K562 (cell line): ENCODE measurements around the gene LANCL3. TPM values are rescaled to one million over a fixed set of nuclear protein-coding genes. Genes with fewer than 3 reads are reported as not detected.

Experiments
- ELF4 ChIP-seq: fragments of 450-650 bp; formaldehyde crosslinking; IDR thresholded peaks from 2 replicates; pipeline ENCODE4 v1.4.0; 2022; ENCODE audit warnings: missing genetic modification characterization
- NRF1 ChIP-seq, 2 experiments: fragments of 450-650 bp; IDR thresholded peaks in 1 of 2; conservative IDR thresholded peaks in 1 of 2; 2 replicates each; pipeline ENCODE4 v1.6.1; 2014; ENCODE audit warnings: mild to moderate bottlenecking in 2 of 2
- ZNF717 ChIP-seq: fragments of 250-450 bp; sonication (Bioruptor Pico); IDR thresholded peaks from 2 replicates; pipeline ENCODE4 v1.5.0; 2021
- polyA plus RNA-seq, 8 experiments: library from polyadenylated mRNA; depleted of rRNA in 4 of 8; stranded (reverse) in 5 of 8; unstranded in 3 of 8; fragments of >200 nt; fragmentation: Nextera tagmentation in 2 of 8; fragmentation: Illumina TruSeq in 1 of 8; extraction: Ambion mirVana in 2 of 8; extraction: Trizol in 1 of 8; gene quantifications; 2 replicates each; pipeline versions ENCODE4 v1.2.1 to v1.2.3, GENCODE V29; 2011 to 2014; ENCODE audit warnings: inconsistent platforms in 1 of 8, missing spikeins in 1 of 8
- total RNA-seq, 7 experiments: library from RNA; depleted of rRNA in 6 of 7; stranded (reverse); fragments of >200 nt in 6 of 7; fragmentation: Illumina TruSeq in 2 of 7; extraction: Trizol in 2 of 7; gene quantifications; 2 replicates each; pipeline versions ENCODE4 v1.2.1 to v1.2.3, GENCODE V29; 2011 to 2021; ENCODE audit warnings: low replicate concordance in 1 of 7
- TF ChIP-seq, protein P1 (sequence below): sonication (generic); formaldehyde crosslinking; IDR thresholded peaks from 2 replicates; pipeline ENCODE4 v1.8.0; 2022; ENCODE audit warnings: mild to moderate bottlenecking, missing genetic modification reagents
- TF ChIP-seq, protein P2 (sequence below): sonication (generic); formaldehyde crosslinking; IDR thresholded peaks from 2 replicates; pipeline ENCODE4 v1.8.0; 2023; ENCODE audit warnings: mild to moderate bottlenecking, missing genetic modification reagents
- TF ChIP-seq, protein P3 (sequence below): fragments of 250-450 bp; sonication (Bioruptor Pico); IDR thresholded peaks from 2 replicates; pipeline ENCODE4 v1.4.0; 2020; ENCODE audit warnings: mild to moderate bottlenecking, moderate library complexity
- TF ChIP-seq, protein P4 (sequence below): fragments of 250-450 bp; sonication (Bioruptor Pico); IDR thresholded peaks from 2 replicates; pipeline ENCODE4 v1.5.0; 2021

Gene LANCL3
- total and polyA plus RNA-seq, 9 of the 15 experiments (the other 6 are each of a cell fraction or from before 2014, with no cell fraction given), result 0.41 to 1.5 (median 0.58) TPM

DNA sequence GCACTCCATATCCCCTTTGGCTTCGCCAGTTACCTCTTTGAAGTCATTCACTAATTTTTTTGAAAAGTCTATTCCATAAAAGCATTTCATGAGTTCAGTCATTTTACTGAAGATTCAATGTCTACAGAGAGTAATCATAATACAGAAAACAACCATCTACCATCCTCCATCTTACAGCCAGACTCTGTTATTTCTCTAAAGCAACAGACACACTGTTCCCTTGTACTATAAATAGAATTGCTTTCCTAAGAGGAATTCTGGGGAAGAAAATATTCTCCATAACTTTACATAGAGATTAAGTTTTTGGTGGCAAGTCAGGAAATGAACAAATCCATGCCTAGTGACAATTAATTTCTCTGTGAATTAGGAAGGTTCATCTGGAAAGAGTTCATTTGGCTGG is 151.1 kb downstream of the LANCL3 start (continued):
- TF ChIP-seq, protein P1, sequence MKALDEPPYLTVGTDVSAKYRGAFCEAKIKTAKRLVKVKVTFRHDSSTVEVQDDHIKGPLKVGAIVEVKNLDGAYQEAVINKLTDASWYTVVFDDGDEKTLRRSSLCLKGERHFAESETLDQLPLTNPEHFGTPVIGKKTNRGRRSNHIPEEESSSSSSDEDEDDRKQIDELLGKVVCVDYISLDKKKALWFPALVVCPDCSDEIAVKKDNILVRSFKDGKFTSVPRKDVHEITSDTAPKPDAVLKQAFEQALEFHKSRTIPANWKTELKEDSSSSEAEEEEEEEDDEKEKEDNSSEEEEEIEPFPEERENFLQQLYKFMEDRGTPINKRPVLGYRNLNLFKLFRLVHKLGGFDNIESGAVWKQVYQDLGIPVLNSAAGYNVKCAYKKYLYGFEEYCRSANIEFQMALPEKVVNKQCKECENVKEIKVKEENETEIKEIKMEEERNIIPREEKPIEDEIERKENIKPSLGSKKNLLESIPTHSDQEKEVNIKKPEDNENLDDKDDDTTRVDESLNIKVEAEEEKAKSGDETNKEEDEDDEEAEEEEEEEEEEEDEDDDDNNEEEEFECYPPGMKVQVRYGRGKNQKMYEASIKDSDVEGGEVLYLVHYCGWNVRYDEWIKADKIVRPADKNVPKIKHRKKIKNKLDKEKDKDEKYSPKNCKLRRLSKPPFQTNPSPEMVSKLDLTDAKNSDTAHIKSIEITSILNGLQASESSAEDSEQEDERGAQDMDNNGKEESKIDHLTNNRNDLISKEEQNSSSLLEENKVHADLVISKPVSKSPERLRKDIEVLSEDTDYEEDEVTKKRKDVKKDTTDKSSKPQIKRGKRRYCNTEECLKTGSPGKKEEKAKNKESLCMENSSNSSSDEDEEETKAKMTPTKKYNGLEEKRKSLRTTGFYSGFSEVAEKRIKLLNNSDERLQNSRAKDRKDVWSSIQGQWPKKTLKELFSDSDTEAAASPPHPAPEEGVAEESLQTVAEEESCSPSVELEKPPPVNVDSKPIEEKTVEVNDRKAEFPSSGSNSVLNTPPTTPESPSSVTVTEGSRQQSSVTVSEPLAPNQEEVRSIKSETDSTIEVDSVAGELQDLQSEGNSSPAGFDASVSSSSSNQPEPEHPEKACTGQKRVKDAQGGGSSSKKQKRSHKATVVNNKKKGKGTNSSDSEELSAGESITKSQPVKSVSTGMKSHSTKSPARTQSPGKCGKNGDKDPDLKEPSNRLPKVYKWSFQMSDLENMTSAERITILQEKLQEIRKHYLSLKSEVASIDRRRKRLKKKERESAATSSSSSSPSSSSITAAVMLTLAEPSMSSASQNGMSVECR (CRISPR knock-in tag), result no peak
- TF ChIP-seq, protein P2, sequence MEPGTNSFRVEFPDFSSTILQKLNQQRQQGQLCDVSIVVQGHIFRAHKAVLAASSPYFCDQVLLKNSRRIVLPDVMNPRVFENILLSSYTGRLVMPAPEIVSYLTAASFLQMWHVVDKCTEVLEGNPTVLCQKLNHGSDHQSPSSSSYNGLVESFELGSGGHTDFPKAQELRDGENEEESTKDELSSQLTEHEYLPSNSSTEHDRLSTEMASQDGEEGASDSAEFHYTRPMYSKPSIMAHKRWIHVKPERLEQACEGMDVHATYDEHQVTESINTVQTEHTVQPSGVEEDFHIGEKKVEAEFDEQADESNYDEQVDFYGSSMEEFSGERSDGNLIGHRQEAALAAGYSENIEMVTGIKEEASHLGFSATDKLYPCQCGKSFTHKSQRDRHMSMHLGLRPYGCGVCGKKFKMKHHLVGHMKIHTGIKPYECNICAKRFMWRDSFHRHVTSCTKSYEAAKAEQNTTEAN (CRISPR knock-in tag), result no peak
- TF ChIP-seq, protein P3, sequence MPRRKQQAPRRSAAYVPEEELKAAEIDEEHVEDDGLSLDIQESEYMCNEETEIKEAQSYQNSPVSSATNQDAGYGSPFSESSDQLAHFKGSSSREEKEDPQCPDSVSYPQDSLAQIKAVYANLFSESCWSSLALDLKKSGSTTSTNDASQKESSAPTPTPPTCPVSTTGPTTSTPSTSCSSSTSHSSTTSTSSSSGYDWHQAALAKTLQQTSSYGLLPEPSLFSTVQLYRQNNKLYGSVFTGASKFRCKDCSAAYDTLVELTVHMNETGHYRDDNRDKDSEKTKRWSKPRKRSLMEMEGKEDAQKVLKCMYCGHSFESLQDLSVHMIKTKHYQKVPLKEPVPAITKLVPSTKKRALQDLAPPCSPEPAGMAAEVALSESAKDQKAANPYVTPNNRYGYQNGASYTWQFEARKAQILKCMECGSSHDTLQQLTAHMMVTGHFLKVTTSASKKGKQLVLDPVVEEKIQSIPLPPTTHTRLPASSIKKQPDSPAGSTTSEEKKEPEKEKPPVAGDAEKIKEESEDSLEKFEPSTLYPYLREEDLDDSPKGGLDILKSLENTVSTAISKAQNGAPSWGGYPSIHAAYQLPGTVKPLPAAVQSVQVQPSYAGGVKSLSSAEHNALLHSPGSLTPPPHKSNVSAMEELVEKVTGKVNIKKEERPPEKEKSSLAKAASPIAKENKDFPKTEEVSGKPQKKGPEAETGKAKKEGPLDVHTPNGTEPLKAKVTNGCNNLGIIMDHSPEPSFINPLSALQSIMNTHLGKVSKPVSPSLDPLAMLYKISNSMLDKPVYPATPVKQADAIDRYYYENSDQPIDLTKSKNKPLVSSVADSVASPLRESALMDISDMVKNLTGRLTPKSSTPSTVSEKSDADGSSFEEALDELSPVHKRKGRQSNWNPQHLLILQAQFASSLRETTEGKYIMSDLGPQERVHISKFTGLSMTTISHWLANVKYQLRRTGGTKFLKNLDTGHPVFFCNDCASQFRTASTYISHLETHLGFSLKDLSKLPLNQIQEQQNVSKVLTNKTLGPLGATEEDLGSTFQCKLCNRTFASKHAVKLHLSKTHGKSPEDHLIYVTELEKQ (CRISPR knock-in tag), result no peak
- TF ChIP-seq NRF1 (conservative IDR thresholded peaks at IDR 0.05 in 1 of 2, IDR thresholded peaks at IDR 0.05 in 1 of 2) (no peak), ZNF717 (CRISPR knock-in tag) (no peak), ELF4 (CRISPR knock-in tag) (no peak)
- TF ChIP-seq, protein P4, sequence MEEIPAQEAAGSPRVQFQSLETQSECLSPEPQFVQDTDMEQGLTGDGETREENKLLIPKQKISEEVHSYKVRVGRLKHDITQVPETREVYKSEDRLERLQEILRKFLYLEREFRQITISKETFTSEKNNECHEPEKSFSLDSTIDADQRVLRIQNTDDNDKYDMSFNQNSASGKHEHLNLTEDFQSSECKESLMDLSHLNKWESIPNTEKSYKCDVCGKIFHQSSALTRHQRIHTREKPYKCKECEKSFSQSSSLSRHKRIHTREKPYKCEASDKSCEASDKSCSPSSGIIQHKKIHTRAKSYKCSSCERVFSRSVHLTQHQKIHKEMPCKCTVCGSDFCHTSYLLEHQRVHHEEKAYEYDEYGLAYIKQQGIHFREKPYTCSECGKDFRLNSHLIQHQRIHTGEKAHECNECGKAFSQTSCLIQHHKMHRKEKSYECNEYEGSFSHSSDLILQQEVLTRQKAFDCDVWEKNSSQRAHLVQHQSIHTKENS (CRISPR knock-in tag), result no peak
- TF ChIP-seq, all 486 proteins: peak for 0
